LNCAP (cell line): ENCODE measurements around the gene CLNK.

ENCODE experiments used
- TF ChIP-seq, protein P1 (sequence below): fragments of 450-650 bp; IDR thresholded peaks from 2 replicates; pipeline ENCODE4 v1.5.1; 2017; ENCODE audit warnings: mild to moderate bottlenecking

CLNK gene

DNA sequence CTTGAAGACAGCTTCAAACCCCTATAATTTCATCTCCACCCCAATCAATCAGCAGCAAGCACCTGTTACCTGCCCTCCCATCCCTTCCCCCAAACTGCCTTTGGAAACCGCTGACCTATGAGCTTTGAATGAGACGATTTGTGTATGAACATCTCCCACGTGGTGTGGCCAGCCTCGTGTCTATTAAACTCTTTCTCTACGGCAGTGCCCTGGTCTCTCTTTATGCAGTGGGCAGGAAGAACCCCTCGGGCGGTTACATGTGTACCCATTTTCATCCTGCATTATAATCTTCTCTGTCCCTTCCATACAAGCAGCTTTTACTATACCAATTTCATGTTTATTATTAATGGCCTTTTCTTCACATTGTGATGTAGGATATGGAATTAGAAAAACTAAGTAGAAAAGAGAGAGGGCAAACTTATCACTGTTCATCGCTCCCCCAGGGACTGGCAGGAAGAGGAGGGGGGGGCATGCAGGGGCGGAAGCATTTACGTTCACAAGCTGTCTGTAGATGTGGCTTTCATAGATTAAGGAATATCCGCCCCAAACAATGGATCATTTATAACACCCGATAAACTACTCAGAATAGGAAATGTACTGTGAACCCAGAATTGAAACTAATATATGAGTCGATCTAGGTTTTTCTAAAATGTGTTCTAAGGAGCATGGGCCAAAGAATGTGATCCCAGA is 131.8 kb downstream of the CLNK start:
- TF ChIP-seq, protein P1, sequence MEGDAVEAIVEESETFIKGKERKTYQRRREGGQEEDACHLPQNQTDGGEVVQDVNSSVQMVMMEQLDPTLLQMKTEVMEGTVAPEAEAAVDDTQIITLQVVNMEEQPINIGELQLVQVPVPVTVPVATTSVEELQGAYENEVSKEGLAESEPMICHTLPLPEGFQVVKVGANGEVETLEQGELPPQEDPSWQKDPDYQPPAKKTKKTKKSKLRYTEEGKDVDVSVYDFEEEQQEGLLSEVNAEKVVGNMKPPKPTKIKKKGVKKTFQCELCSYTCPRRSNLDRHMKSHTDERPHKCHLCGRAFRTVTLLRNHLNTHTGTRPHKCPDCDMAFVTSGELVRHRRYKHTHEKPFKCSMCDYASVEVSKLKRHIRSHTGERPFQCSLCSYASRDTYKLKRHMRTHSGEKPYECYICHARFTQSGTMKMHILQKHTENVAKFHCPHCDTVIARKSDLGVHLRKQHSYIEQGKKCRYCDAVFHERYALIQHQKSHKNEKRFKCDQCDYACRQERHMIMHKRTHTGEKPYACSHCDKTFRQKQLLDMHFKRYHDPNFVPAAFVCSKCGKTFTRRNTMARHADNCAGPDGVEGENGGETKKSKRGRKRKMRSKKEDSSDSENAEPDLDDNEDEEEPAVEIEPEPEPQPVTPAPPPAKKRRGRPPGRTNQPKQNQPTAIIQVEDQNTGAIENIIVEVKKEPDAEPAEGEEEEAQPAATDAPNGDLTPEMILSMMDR, result no peak

DNA sequence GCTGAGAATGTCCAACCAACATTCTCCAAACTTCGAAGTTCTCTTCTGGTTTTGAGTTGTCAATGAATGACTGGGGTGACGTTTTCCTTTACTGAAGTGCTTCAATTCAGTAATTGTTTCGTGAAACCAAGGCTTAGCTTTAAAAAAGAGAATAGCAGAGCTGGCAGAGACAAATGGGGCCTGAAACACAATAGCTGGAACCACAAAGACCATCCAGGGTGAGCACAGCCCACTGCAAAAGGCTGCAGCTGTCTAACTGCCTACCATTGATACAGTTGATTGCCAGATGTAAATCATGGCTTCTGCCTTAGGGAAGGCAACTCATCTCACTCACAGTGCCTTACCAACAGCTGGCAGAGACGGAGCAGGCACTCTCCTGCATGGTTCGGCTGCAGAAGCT is 148.7 kb downstream of the CLNK start:
- TF ChIP-seq, protein P1, result no peak

DNA sequence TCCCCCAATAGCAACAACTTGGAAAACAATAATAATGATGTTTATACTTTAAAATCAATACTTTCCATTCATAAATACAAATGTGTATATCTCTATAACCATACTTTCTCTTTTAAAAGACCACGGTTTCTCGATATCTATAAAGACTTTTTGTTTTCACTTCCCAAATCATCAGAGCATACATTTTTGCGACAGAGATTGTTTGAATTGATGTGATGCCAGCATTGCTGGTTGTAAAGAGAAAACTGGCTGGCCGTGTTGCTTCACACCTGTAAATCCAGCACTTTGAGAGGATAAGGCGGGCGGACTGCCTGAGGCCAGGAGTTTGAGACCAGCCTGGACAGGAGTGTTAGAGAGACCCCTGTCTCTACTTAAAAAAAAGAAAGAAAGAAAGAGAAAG is 149.7 kb downstream of the CLNK start:
- TF ChIP-seq, protein P1, result no peak

DNA sequence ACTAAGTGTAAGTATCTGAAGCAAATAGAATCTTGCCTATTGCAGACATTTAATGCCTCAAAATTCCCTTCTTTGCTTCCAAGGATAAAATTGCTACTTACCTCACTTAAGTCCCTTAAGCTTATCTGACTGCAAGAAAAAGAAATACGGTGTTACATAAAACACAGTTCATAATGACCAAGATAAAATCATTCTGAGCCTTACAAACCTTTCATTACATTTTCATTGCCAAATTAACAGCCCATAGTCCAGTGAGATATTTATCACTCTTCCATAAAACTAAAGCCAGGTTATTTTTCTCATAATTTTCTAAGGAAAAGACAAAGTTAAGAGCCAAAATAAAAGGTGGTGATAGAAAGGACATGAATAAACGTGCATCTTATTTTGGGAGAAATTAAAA is 152.4 kb downstream of the CLNK start:
- TF ChIP-seq, protein P1, result no peak

DNA sequence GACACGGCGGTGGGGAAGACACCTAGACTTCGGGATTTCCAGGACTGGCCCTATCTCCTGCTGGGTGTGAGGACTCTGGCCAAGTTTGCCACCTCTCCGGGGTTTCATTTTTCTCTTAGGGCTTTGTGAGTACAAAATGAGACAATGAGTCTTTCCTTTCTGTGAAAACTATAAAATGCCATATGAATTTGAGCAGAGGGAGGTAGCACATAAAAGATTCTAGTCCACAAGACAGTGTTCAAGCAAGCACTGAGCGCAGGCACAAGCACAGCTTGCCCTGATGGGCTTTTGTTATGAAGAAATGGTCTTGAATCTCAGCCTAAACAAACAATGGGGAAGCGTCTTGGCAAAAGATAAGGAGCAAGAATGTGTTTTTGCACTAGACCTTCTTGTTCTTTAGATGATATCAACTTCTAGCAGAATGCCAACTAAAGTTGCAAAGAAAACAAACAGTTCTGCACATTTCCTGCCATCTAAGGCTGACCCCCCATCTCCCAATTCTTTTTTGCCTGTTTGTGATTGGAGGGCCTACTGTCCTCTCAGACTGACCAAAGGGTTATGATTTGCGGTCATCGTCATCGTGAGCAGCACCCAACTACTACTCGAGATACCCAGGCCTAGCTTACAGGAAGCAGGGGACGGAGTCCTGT is 154.3 kb downstream of the CLNK start:
- TF ChIP-seq, protein P1, result no peak

DNA sequence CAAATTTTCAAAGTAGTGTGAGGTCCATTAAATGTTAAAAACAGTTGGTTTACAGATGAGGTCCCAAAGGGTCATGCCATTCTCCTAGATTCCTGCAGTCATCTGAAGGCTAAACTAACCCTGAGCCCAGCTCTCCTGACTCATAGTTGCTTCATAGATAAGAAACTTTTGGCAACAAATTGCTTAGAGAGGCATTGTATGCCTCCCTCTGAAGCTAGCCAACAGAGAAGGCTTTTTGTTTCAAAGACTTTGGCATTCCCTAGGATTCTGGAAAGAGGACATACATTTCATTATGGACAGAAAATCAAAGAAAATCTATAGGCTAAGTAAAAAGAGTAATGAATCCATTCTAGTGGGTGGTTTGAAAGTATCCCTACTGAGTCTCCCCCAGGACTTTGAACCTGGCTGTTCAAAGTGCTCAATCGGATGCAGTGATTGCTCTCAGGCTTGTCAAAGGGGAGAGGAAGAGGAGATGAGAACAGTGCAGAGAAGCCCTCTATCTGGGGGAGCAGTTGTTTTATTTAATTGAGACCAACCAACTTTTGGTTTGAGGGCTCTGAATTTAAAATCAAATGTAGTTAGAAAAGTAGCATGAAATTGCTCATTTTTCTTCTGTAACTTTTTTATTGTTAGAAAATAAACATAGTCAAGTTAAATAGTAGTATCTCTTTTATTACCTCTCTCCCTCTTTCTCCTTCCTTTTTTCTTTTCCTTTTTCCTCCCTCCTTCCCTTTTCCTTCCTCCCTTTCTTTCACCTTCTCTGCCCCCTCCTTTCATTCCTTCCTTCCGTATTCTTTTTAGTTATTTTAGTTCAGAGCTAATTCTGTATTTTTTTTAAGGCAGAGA is 155.1 kb downstream of the CLNK start:
- TF ChIP-seq, protein P1, result no peak

DNA sequence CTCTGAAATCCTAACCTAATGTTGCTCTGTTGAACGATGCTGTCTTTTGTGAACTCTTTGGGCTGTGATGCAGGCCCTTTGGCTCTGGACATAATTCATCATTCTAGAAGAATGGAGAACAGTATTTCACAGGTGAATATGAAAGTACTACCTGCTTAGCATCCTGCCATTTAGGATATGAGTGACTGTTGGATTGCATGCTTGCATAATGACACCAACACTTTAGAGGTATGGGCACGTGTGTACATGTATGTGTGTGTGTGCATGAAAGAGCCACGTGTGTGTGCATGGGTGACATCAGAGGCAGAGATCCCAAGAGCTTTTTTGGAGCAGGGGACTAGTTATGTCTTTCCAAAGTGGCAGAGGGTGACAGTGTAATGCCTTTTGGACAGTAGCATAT is 157.1 kb downstream of the CLNK start:
- TF ChIP-seq, protein P1, result no peak
